Measurements from ENCODE around the gene HTR1D.

DNA sequence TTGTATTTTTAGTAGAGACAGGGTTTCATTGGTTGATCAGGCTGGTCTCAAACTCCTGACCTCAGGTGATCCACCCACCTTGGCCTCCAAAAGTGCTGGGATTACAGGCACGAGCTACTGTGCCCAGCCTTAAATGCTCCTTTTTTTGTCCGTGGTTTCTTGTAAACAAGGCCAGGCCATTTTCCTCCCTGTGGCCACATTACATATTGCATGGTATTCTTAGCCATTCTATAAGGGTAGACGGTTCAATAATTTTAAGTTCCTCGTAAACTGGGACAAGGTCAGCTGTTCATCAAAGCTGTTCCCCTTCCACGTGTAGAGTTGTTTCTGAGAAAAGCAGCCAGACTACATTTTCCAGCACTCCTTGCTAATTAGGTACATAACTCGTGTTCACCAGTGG is 38.4 kb downstream of the HTR1D start:
- TF ChIP-seq POLR2A (IDR thresholded peaks at IDR 0.05): no peak
- TF ChIP-seq, protein P1, sequence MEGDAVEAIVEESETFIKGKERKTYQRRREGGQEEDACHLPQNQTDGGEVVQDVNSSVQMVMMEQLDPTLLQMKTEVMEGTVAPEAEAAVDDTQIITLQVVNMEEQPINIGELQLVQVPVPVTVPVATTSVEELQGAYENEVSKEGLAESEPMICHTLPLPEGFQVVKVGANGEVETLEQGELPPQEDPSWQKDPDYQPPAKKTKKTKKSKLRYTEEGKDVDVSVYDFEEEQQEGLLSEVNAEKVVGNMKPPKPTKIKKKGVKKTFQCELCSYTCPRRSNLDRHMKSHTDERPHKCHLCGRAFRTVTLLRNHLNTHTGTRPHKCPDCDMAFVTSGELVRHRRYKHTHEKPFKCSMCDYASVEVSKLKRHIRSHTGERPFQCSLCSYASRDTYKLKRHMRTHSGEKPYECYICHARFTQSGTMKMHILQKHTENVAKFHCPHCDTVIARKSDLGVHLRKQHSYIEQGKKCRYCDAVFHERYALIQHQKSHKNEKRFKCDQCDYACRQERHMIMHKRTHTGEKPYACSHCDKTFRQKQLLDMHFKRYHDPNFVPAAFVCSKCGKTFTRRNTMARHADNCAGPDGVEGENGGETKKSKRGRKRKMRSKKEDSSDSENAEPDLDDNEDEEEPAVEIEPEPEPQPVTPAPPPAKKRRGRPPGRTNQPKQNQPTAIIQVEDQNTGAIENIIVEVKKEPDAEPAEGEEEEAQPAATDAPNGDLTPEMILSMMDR (IDR thresholded peaks at IDR 0.05): peak in 2 of 6 experiments; percentile 11 to 13

Measured in thyroid gland (tissue), 4 donors.